ENCODE measurements around the gene CCDC197.

CCDC197 gene

GRCh38 chr14:94019329-94019728, 22.2 kb downstream of the CCDC197 start:
- TF ChIP-seq MYC (IDR thresholded peaks at IDR 0.05; ENCODE audit: low read depth, low read length) (no peak), POLR2A (IDR thresholded peaks at IDR 0.05; ENCODE audit: extremely low read depth, insufficient read length) (no peak), MAX (IDR thresholded peaks at IDR 0.05; ENCODE audit: low read depth, low read length) (no peak), CTCF (IDR thresholded peaks at IDR 0.05; ENCODE audit: low read depth, low read length) (no peak)
- no peak for DNase-seq (ENCODE audit: low read depth)
- no peak overlapping the region for H3K4me3 ChIP-seq (ENCODE audit: low read depth, low read length)

GRCh38 chr14:94020267-94020666, 23.2 kb downstream of the CCDC197 start:
- H3K4me3 ChIP-seq (ENCODE audit: low read depth, low read length), result no peak overlapping the region
- TF ChIP-seq POLR2A (IDR thresholded peaks at IDR 0.05; ENCODE audit: extremely low read depth, insufficient read length), result no peak

GRCh38 chr14:94021001-94021400, 23.9 kb downstream of the CCDC197 start:
- no peak overlapping the region for H3K4me3 ChIP-seq (ENCODE audit: low read depth, low read length)
- TF ChIP-seq MYC (IDR thresholded peaks at IDR 0.05; ENCODE audit: low read depth, low read length) (no peak), CTCF (IDR thresholded peaks at IDR 0.05; ENCODE audit: low read depth, low read length) (no peak), MAX (IDR thresholded peaks at IDR 0.05; ENCODE audit: low read depth, low read length) (no peak), POLR2A (IDR thresholded peaks at IDR 0.05; ENCODE audit: extremely low read depth, insufficient read length) (no peak)
- DNase-seq (ENCODE audit: low read depth), result no peak

More at GRCh38 chr14:94020267-94020666, 23.2 kb downstream of the CCDC197 start:
- no peak for DNase-seq (ENCODE audit: low read depth)

- peak; percentile 47 for DNase-seq (ENCODE audit: low read depth)
- no peak overlapping the region for H3K4me3 ChIP-seq (ENCODE audit: low read depth, low read length)
- TF ChIP-seq CTCF (IDR thresholded peaks at IDR 0.05; ENCODE audit: low read depth, low read length), result no peak
- 0 out of 2 replicates have a peak, but pooled peaks have one; percentile 27 for TF ChIP-seq MYC (IDR thresholded peaks at IDR 0.05; ENCODE audit: low read depth, low read length)
- TF ChIP-seq MAX (IDR thresholded peaks at IDR 0.05; ENCODE audit: low read depth, low read length), result 0 out of 2 replicates have a peak, but pooled peaks have one; percentile 2
Observed at GRCh38 chr14:94021416-94022157, 24.5 kb downstream of the CCDC197 start.

GRCh38 chr14:94022532-94023411, 25.7 kb downstream of the CCDC197 start:
- TF ChIP-seq MAX (IDR thresholded peaks at IDR 0.05; ENCODE audit: low read depth, low read length), result peak; percentile 12; the same call in 1 of the 2 replicates
- no peak for TF ChIP-seq MYC (IDR thresholded peaks at IDR 0.05; ENCODE audit: low read depth, low read length)
- H3K4me3 ChIP-seq (ENCODE audit: low read depth, low read length), result no peak overlapping the region
- no peak for DNase-seq (ENCODE audit: low read depth)

- TF ChIP-seq MYC (IDR thresholded peaks at IDR 0.05; ENCODE audit: low read depth, low read length) (no peak), MAX (IDR thresholded peaks at IDR 0.05; ENCODE audit: low read depth, low read length) (no peak), CTCF (IDR thresholded peaks at IDR 0.05; ENCODE audit: low read depth, low read length) (no peak), POLR2A (IDR thresholded peaks at IDR 0.05; ENCODE audit: extremely low read depth, insufficient read length) (no peak)
- no peak for DNase-seq (ENCODE audit: low read depth)
- no peak overlapping the region for H3K4me3 ChIP-seq (ENCODE audit: low read depth, low read length)
Observed at GRCh38 chr14:94024549-94024948, 27.4 kb downstream of the CCDC197 start.
